IMR-90 (cell line): Measurements from ENCODE around the gene CD274. TPM values are rescaled to one million over a fixed set of nuclear protein-coding genes. Genes with fewer than 3 reads are reported as not detected.

ENCODE experiments used
- ATAC-seq: fragments of 200-7000 bp; cut with Tn5 transposase; 2 replicates; pipeline ENCODE4 v1.9.1; 2020; ENCODE audit warnings: low read depth, mild to moderate bottlenecking, moderate library complexity
- BruUV-seq: library from RNA; stranded (reverse); fragments of 400-500 nt; replicated peaks from 2 replicates; lab custom pipeline; 2021; lab: Mats Ljungman, UMichigan
- CTCF ChIA-PET: fragments of 300-600 bp; formaldehyde crosslinking; extraction: SDS; loops from one replicate; lab custom pipeline; 2021; ENCODE audit warnings: antibody characterized with exemption; lab: Yijun Ruan, JAX
- POLR2A ChIA-PET: fragments of 300-600 bp; sonication (Branson Sonifier 250); formaldehyde crosslinking; loops from one replicate; lab custom pipeline; 2022; ENCODE audit warnings: antibody characterized with exemption; ENCODE audit not compliant: unreplicated experiment; lab: Charles Lee
- DNase-seq: peaks from one replicate; pipeline ENCODE4 v3.0.0; 2013
- H2AFZ ChIP-seq: replicated peaks from 2 replicates; pipeline ENCODE3; 2013; ENCODE audit warnings: low read length, mild to moderate bottlenecking; ENCODE audit not compliant: poor library complexity
- H2AK5ac ChIP-seq: 2 replicates; pipeline ENCODE4 v1.6.1; 2013; ENCODE audit warnings: low read depth, low read length, inconsistent platforms
- H2AK9ac ChIP-seq: replicated peaks from 2 replicates; pipeline ENCODE3; 2013; ENCODE audit warnings: mild to moderate bottlenecking, low read depth, low read length, moderate library complexity; ENCODE audit not compliant: poor library complexity
- H2BK120ac ChIP-seq: 2 replicates; pipeline ENCODE4 v1.6.1; 2013; ENCODE audit warnings: low read depth, low read length, inconsistent platforms
- H2BK15ac ChIP-seq: 3 replicates; pipeline ENCODE4 v1.6.1; 2013; ENCODE audit warnings: low read depth, low read length, inconsistent platforms
- H2BK20ac ChIP-seq: 2 replicates; pipeline ENCODE4 v1.6.1; 2013; ENCODE audit warnings: low read depth, mild to moderate bottlenecking, inconsistent platforms, low read length, moderate library complexity
- H2BK5ac ChIP-seq: 2 replicates; pipeline ENCODE4 v1.6.1; 2013; ENCODE audit warnings: mild to moderate bottlenecking, low read depth, low read length, inconsistent platforms; ENCODE audit not compliant: poor library complexity, severe bottlenecking
- H3K14ac ChIP-seq: replicated peaks from 2 replicates; pipeline ENCODE4 v1.6.1; 2013; ENCODE audit warnings: low read depth, low read length, inconsistent platforms
- H3K18ac ChIP-seq: 2 replicates; pipeline ENCODE4 v1.6.1; 2013; ENCODE audit warnings: low read depth, low read length, control low read depth
- H3K23ac ChIP-seq: 2 replicates; pipeline ENCODE4 v1.6.1; 2013; ENCODE audit warnings: low read depth, low read length, inconsistent platforms
- H3K27ac ChIP-seq: 2 replicates; pipeline ENCODE4 v1.5.1; 2013; ENCODE audit warnings: mild to moderate bottlenecking, control low read depth, low read length; ENCODE audit not compliant: insufficient read depth
- H3K27me3 ChIP-seq: 2 replicates; pipeline ENCODE4 v1.6.1; 2013; ENCODE audit warnings: low read length; ENCODE audit not compliant: control insufficient read depth, insufficient read depth
- H3K36me3 ChIP-seq: 2 replicates; pipeline ENCODE4 v1.6.1; 2013; ENCODE audit warnings: low read length, mixed read lengths; ENCODE audit not compliant: control insufficient read depth, insufficient read depth
- H3K4ac ChIP-seq: 2 replicates; pipeline ENCODE4 v1.6.1; 2013; ENCODE audit warnings: low read depth, low read length, inconsistent platforms
- H3K4me1 ChIP-seq: 2 replicates; pipeline ENCODE4 v1.6.1; 2013; ENCODE audit warnings: low read length, mixed read lengths; ENCODE audit not compliant: control insufficient read depth, insufficient read depth
- H3K4me2 ChIP-seq: 2 replicates; pipeline ENCODE4 v1.6.1; 2013; ENCODE audit warnings: low read depth, mild to moderate bottlenecking, control low read depth, low read length, moderate library complexity
- H3K4me3 ChIP-seq: 2 replicates; pipeline ENCODE4 v1.5.1; 2013; ENCODE audit warnings: low read depth, mild to moderate bottlenecking, control low read depth, low read length, moderate library complexity; ENCODE audit not compliant: insufficient read depth
- H3K56ac ChIP-seq: 2 replicates; pipeline ENCODE4 v1.6.1; 2013; ENCODE audit warnings: low read length, inconsistent platforms; ENCODE audit not compliant: insufficient read depth; ENCODE audit errors: extremely low read depth
- H3K79me1 ChIP-seq, 2 experiments: 2 replicates each; pipeline ENCODE4 v1.6.1; 2013; ENCODE audit warnings: low read length in 2 of 2, inconsistent platforms in 1 of 2, low read depth in 1 of 2
- H3K9ac ChIP-seq: 2 replicates; pipeline ENCODE4 v1.6.1; 2013; ENCODE audit warnings: low read depth, low read length, control low read depth
- H3K9me1 ChIP-seq: 2 replicates; pipeline ENCODE4 v1.6.1; 2013; ENCODE audit warnings: low read length, inconsistent platforms; ENCODE audit not compliant: insufficient read depth
- H3K9me3 ChIP-seq: 2 replicates; pipeline ENCODE4 v1.6.1; 2013; ENCODE audit warnings: low read length; ENCODE audit not compliant: control insufficient read depth, insufficient read depth
- H4K20me1 ChIP-seq: 2 replicates; pipeline ENCODE4 v1.6.1; 2013; ENCODE audit warnings: low read length, inconsistent platforms; ENCODE audit not compliant: insufficient read depth
- H4K5ac ChIP-seq: 2 replicates; pipeline ENCODE4 v1.6.1; 2013; ENCODE audit warnings: mild to moderate bottlenecking, low read depth, low read length, control low read depth
- H4K8ac ChIP-seq, 2 experiments: 2 replicates each; pipeline ENCODE4 v1.6.1; 2013; ENCODE audit warnings: low read depth in 2 of 2, low read length in 2 of 2, control low read depth in 1 of 2, inconsistent platforms in 1 of 2
- H4K91ac ChIP-seq: 2 replicates; pipeline ENCODE4 v1.6.1; 2013; ENCODE audit warnings: low read depth, low read length, inconsistent platforms; ENCODE audit not compliant: insufficient read depth
- CEBPB ChIP-seq: IDR thresholded peaks from 2 replicates; pipeline ENCODE4 v1.6.1; 2012; ENCODE audit warnings: low read depth, low read length, improper control_type of control experiment
- RAD21 ChIP-seq: IDR thresholded peaks from 2 replicates; pipeline ENCODE4 v1.6.1; 2012; ENCODE audit warnings: low read length, improper control_type of control experiment
- RFX5 ChIP-seq: IDR thresholded peaks from 2 replicates; pipeline ENCODE4 v1.8.0; 2012; ENCODE audit warnings: low read depth, mild to moderate bottlenecking, low read length, moderate library complexity
- WGBS, 2 experiments: methylation state at CpG; one replicate each; pipeline versions ENCODE4 v1.1.5 to v1.1.7; 2013; ENCODE audit warnings: missing lambda C conversion rate in 2 of 2; ENCODE audit not compliant: insufficient read length in 1 of 2; ENCODE audit errors: extremely low coverage in 2 of 2; 5-methylcytosine and 5-hydroxymethylcytosine counted together
- dilution Hi-C: fragments of 300-500 bp; cut with HindIII; formaldehyde crosslinking; loops from one replicate; pipeline ENCODE4 v1.14.3; 2018; ENCODE audit warnings: low sequenced_read_pairs; ENCODE audit not compliant: unreplicated experiment
- in situ Hi-C: fragments of 300-500 bp; cut with MboI; formaldehyde crosslinking; loops from 3 replicates; pipeline ENCODE4 v1.14.3; 2019; ENCODE audit warnings: low sequenced_read_pairs, inconsistent platforms, mixed read lengths
- intact Hi-C: fragments of 100-400 bp; cut with micrococcal nuclease; formaldehyde crosslinking; loops from 2 replicates; pipeline ENCODE4 v1.10.0; 2022
- polyA plus RNA-seq, 3 experiments: library from polyadenylated mRNA; depleted of rRNA; stranded (reverse); fragments of >200 nt; gene quantifications; 2 replicates each; pipeline ENCODE4 v1.2.3, GENCODE V29; 2012; ENCODE audit warnings: low replicate concordance in 1 of 3
- total RNA-seq: library from RNA; depleted of rRNA; stranded (reverse); fragments of >200 nt; gene quantifications from 2 replicates; pipeline ENCODE4 v1.2.3, GENCODE V29; 2012
- TF ChIP-seq, protein P1 (sequence below): conservative IDR thresholded peaks from 2 replicates; pipeline ENCODE4 v1.5.1; 2012; ENCODE audit warnings: mild to moderate bottlenecking, low read depth, low read length, improper control_type of control experiment

The CD274 gene
- total and polyA plus RNA-seq, 2 of the 4 experiments (the other 2 are of a cell fraction), result 17.4 to 19.4 TPM

GRCh38 chr9:5499889-5500398 lies 49.6 kb downstream of the CD274 start:
- Histone ChIP-seq H3K4ac (peak overlapping the region; percentile 82), H2BK120ac (peak overlapping the region; percentile 83), H3K9me3 (no peaks in the 10 kb centered on the region), H3K4me1 (peaks cover 6% of the 10 kb centered on the region; the same call in 1 of the 2 replicates), H3K9ac (no peak overlapping the region), H2AK9ac (no peak overlapping the region), H3K14ac (peak overlapping the region; percentile 61), H3K23ac (peak overlapping the region; percentile 4; the same call in 1 of the 2 replicates), H2BK15ac (peak overlapping the region; percentile 83; the same call in 2 of the 3 replicates), H3K27me3 (no peaks in the 10 kb centered on the region), H2BK5ac (no peak overlapping the region), H2AFZ (peak overlapping the region; percentile 77), H4K91ac (peak overlapping the region; percentile 49; the same call in 1 of the 2 replicates), H4K8ac (peak overlapping the region; percentile 2 to 76), H3K56ac (0 out of 2 replicates have a peak overlapping the region, but pooled peaks have one; percentile 1), H3K9me1 (peaks cover 17% of the 10 kb centered on the region), H3K27ac (no peak overlapping the region), H2BK20ac (peak overlapping the region; percentile 92), H3K4me3 (no peak overlapping the region), H3K4me2 (no peak overlapping the region), H2AK5ac (peak overlapping the region; percentile 92; the same call in 1 of the 2 replicates), H3K18ac (peak overlapping the region; percentile 56; the same call in 1 of the 2 replicates), H4K5ac (peak overlapping the region; percentile 28; the same call in 1 of the 2 replicates), H4K20me1 (no peaks in the 10 kb centered on the region), H3K79me1 (peaks cover 0 to 7% of the 10 kb centered on the region in 2 experiments; a peak in 1 of 4 replicates), H3K36me3 (no peaks in the 10 kb centered on the region)
- in situ Hi-C loops, result loop anchor here (10.0 kb wide), 1 partner anchor 65 kb away; no protein-coding TSS in a partner anchor
- ATAC-seq (0 out of 2 replicates have a peak, but pooled peaks have one; percentile 24), DNase-seq (peak; percentile 68)
- 100% methylated on average over 1 of the region's 4 CpGs; no CpG with 5 or more reads in 1 of the 2 experiments for WGBS, 2 experiments
- TF ChIP-seq RFX5 (no peak), CEBPB (peak; percentile 17; the same call in 1 of the 2 replicates), RAD21 (no peak)
- TF ChIP-seq, protein P1, sequence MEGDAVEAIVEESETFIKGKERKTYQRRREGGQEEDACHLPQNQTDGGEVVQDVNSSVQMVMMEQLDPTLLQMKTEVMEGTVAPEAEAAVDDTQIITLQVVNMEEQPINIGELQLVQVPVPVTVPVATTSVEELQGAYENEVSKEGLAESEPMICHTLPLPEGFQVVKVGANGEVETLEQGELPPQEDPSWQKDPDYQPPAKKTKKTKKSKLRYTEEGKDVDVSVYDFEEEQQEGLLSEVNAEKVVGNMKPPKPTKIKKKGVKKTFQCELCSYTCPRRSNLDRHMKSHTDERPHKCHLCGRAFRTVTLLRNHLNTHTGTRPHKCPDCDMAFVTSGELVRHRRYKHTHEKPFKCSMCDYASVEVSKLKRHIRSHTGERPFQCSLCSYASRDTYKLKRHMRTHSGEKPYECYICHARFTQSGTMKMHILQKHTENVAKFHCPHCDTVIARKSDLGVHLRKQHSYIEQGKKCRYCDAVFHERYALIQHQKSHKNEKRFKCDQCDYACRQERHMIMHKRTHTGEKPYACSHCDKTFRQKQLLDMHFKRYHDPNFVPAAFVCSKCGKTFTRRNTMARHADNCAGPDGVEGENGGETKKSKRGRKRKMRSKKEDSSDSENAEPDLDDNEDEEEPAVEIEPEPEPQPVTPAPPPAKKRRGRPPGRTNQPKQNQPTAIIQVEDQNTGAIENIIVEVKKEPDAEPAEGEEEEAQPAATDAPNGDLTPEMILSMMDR, result no peak
- ChIA-PET CTCF (interaction anchor here (0.8 to 1.1 kb wide), 2 partner anchors 8 to 55 kb away, joined by 3 read pairs; no protein-coding TSS in a partner anchor), POLR2A (no interaction called here)
- dilution Hi-C loops, result no loop called here
- intact Hi-C loops, result no loop called here
- no TSS peak for BruUV-seq
